HG02678 (cell line): ENCODE results near the gene FAM234A.

ENCODE experiments used
- ATAC-seq: cut with Tn5 transposase; IDR thresholded peaks from one replicate; pipeline ENCODE4 v1.9.1; 2021; ENCODE audit warnings: mild to moderate bottlenecking, moderate library complexity; ENCODE audit not compliant: unreplicated experiment

Gene FAM234A

GRCh38 chr16:280005-280460, 45.4 kb downstream of the FAM234A start:
- no peak for ATAC-seq

GRCh38 chr16:280552-280951, 45.9 kb downstream of the FAM234A start, which contains the start of gene ARHGDIG:
Gene ARHGDIG, plus strand, starts transcription at chr16:280591. Its CDS starts 90 bp downstream, at chr16:280681.
- ATAC-seq, result no peak

GRCh38 chr16:280991-281659, 46.5 kb downstream of the FAM234A start:
- ATAC-seq, result no peak

GRCh38 chr16:281660-282255, 47.1 kb downstream of the FAM234A start:
- no peak for ATAC-seq

GRCh38 chr16:282491-282890, 47.9 kb downstream of the FAM234A start:
- ATAC-seq, result no peak

GRCh38 chr16:283033-283805, 48.6 kb downstream of the FAM234A start, which contains the start of gene PDIA2:
Gene PDIA2, plus strand, starts transcription at chr16:283164. Its CDS starts 6 bp downstream, at chr16:283170.
- ATAC-seq, result no peak

- no peak for ATAC-seq
Observed at GRCh38 chr16:284204-285120, 49.8 kb downstream of the FAM234A start.

GRCh38 chr16:285146-286055, 50.8 kb downstream of the FAM234A start:
- ATAC-seq, result no peak

- ATAC-seq, result no peak
Observed at GRCh38 chr16:286491-287297, 52.1 kb downstream of the FAM234A start.

GRCh38 chr16:287298-287811, 52.7 kb downstream of the FAM234A start:
- no peak for ATAC-seq

- ATAC-seq, result no peak
Observed at GRCh38 chr16:287981-288920, 53.6 kb downstream of the FAM234A start.

GRCh38 chr16:289395-289997, 54.9 kb downstream of the FAM234A start:
- no peak for ATAC-seq

- ATAC-seq, result no peak
Observed at GRCh38 chr16:290015-290680, 55.5 kb downstream of the FAM234A start.

GRCh38 chr16:290681-291405, 56.2 kb downstream of the FAM234A start:
- no peak for ATAC-seq

GRCh38 chr16:291539-291938, 56.9 kb downstream of the FAM234A start:
- ATAC-seq, result no peak
